NB4 (cell line): Measurements from ENCODE around the gene KAT2B.

Experiments used
- POLR2A ChIP-seq: IDR thresholded peaks from 2 replicates; pipeline ENCODE4 v1.6.1; 2011; ENCODE audit warnings: mild to moderate bottlenecking; ENCODE audit not compliant: insufficient read length; ENCODE audit errors: extremely low read depth
- TF ChIP-seq, protein P1 (sequence below): IDR thresholded peaks from one replicate; pipeline ENCODE4 v1.5.1; 2012; ENCODE audit warnings: low read depth, low read length
- TF ChIP-seq, protein P2 (sequence below): IDR thresholded peaks from 2 replicates; pipeline ENCODE4 v1.6.1; 2011; ENCODE audit warnings: low read depth, low read length

DNA sequence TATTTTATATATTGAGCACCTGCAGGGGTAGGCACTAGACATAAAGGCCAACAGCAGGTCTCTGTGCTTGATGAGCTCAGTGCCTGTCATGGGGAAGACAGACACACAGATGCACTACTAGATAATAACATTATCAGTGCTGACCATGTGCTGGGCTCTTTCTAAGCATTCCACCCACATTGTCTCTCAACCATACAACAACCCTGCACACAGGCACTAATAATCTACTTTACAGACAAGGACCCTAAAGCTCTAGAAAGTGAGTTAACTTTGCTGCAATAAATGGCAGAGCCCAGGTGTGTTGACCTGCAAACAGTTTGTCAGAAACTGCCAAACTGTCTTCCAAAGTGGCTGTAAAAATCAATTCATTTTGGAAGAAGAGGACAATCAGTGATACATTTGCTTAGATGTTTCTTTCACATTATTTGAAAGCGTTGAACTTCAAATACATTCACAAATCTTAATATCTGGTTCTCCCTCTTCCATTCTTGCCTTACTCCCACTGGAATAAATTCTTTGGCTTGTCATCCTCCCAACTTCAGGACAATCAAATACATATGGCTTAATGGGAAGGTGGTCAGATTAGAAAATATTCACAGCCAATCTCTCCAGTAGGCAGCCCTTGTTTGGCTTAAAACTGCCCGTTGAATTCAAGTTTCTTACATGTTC lies 17.2 kb upstream of the KAT2B start:
- TF ChIP-seq, protein P1, sequence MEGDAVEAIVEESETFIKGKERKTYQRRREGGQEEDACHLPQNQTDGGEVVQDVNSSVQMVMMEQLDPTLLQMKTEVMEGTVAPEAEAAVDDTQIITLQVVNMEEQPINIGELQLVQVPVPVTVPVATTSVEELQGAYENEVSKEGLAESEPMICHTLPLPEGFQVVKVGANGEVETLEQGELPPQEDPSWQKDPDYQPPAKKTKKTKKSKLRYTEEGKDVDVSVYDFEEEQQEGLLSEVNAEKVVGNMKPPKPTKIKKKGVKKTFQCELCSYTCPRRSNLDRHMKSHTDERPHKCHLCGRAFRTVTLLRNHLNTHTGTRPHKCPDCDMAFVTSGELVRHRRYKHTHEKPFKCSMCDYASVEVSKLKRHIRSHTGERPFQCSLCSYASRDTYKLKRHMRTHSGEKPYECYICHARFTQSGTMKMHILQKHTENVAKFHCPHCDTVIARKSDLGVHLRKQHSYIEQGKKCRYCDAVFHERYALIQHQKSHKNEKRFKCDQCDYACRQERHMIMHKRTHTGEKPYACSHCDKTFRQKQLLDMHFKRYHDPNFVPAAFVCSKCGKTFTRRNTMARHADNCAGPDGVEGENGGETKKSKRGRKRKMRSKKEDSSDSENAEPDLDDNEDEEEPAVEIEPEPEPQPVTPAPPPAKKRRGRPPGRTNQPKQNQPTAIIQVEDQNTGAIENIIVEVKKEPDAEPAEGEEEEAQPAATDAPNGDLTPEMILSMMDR = no peak
- TF ChIP-seq POLR2A = no peak
- TF ChIP-seq, protein P2, sequence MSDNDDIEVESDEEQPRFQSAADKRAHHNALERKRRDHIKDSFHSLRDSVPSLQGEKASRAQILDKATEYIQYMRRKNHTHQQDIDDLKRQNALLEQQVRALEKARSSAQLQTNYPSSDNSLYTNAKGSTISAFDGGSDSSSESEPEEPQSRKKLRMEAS = no peak
